ENCODE results near the gene FGF14.

Gene FGF14

GRCh38 chr13:102347490-102347889 is 54.4 kb downstream of the FGF14 start:
- Histone ChIP-seq H3K79me2 (ENCODE audit: control insufficient read depth, low read length) (no peaks in the 10 kb centered on the region), H3K27ac (ENCODE audit: low read depth, low read length) (no peak overlapping the region), H3K27me3 (ENCODE audit: control insufficient read depth, low read length) (no peaks in the 10 kb centered on the region), H3F3A (ENCODE audit: control insufficient read depth, insufficient read depth) (no peaks in the 10 kb centered on the region), H3K4me3 (ENCODE audit: low read length) (no peak overlapping the region), H4K20me1 (ENCODE audit: control insufficient read depth, insufficient read depth, low read depth, low read length) (no peaks in the 10 kb centered on the region), H3K9me2 (replicated peaks; ENCODE audit: control insufficient read depth, low read length) (no peaks in the 10 kb centered on the region), H3K4me1 (ENCODE audit: control insufficient read depth, low read length) (no peaks in the 10 kb centered on the region), H3K4me2 (ENCODE audit: low read length) (no peak overlapping the region), H3K9me3 (ENCODE audit: control insufficient read depth, insufficient read depth, low read length) (no peaks in the 10 kb centered on the region), H3K36me3 (ENCODE audit: control insufficient read depth, low read length) (no peaks in the 10 kb centered on the region)
- TF ChIP-seq, protein P1, sequence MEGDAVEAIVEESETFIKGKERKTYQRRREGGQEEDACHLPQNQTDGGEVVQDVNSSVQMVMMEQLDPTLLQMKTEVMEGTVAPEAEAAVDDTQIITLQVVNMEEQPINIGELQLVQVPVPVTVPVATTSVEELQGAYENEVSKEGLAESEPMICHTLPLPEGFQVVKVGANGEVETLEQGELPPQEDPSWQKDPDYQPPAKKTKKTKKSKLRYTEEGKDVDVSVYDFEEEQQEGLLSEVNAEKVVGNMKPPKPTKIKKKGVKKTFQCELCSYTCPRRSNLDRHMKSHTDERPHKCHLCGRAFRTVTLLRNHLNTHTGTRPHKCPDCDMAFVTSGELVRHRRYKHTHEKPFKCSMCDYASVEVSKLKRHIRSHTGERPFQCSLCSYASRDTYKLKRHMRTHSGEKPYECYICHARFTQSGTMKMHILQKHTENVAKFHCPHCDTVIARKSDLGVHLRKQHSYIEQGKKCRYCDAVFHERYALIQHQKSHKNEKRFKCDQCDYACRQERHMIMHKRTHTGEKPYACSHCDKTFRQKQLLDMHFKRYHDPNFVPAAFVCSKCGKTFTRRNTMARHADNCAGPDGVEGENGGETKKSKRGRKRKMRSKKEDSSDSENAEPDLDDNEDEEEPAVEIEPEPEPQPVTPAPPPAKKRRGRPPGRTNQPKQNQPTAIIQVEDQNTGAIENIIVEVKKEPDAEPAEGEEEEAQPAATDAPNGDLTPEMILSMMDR (IDR thresholded peaks at IDR 0.05; ENCODE audit: low read depth, low read length, poor library complexity, severe bottlenecking) = no peak
- TF ChIP-seq EZH2phosphoT487 (IDR thresholded peaks at IDR 0.05; ENCODE audit: borderline replicate concordance, low read length) = no peak

GRCh38 chr13:102346769-102347168 is 55.1 kb downstream of the FGF14 start:
- no peaks in the 10 kb centered on the region for H3K27me3 ChIP-seq (ENCODE audit: control insufficient read depth, low read length)
- no peaks in the 10 kb centered on the region for H3K79me2 ChIP-seq (ENCODE audit: control insufficient read depth, low read length)
- H3K4me3 ChIP-seq (ENCODE audit: low read length) = no peak overlapping the region
- H3K4me2 ChIP-seq (ENCODE audit: low read length) = no peak overlapping the region
- no peak for TF ChIP-seq EZH2phosphoT487 (IDR thresholded peaks at IDR 0.05; ENCODE audit: borderline replicate concordance, low read length)
- TF ChIP-seq, protein P1 (IDR thresholded peaks at IDR 0.05; ENCODE audit: low read depth, low read length, poor library complexity, severe bottlenecking) = no peak
- no peaks in the 10 kb centered on the region for H3F3A ChIP-seq (ENCODE audit: control insufficient read depth, insufficient read depth)
- H3K36me3 ChIP-seq (ENCODE audit: control insufficient read depth, low read length) = no peaks in the 10 kb centered on the region
- no peaks in the 10 kb centered on the region for H3K4me1 ChIP-seq (ENCODE audit: control insufficient read depth, low read length)
- H3K9me3 ChIP-seq (ENCODE audit: control insufficient read depth, insufficient read depth, low read length) = no peaks in the 10 kb centered on the region
- no peak overlapping the region for H3K27ac ChIP-seq (ENCODE audit: low read depth, low read length)
- H3K9me2 ChIP-seq (replicated peaks; ENCODE audit: control insufficient read depth, low read length) = no peaks in the 10 kb centered on the region
- H4K20me1 ChIP-seq (ENCODE audit: control insufficient read depth, insufficient read depth, low read depth, low read length) = no peaks in the 10 kb centered on the region

- no peak overlapping the region for H3K4me3 ChIP-seq (ENCODE audit: low read length)
- no peak for TF ChIP-seq EZH2phosphoT487 (IDR thresholded peaks at IDR 0.05; ENCODE audit: borderline replicate concordance, low read length)
- TF ChIP-seq, protein P1 (IDR thresholded peaks at IDR 0.05; ENCODE audit: low read depth, low read length, poor library complexity, severe bottlenecking) = no peak
- no peaks in the 10 kb centered on the region for H3K4me1 ChIP-seq (ENCODE audit: control insufficient read depth, low read length)
- no peak overlapping the region for H3K4me2 ChIP-seq (ENCODE audit: low read length)
- H3K27me3 ChIP-seq (ENCODE audit: control insufficient read depth, low read length) = no peaks in the 10 kb centered on the region
- no peaks in the 10 kb centered on the region for H3K9me3 ChIP-seq (ENCODE audit: control insufficient read depth, insufficient read depth, low read length)
- H3K36me3 ChIP-seq (ENCODE audit: control insufficient read depth, low read length) = no peaks in the 10 kb centered on the region
- H3K79me2 ChIP-seq (ENCODE audit: control insufficient read depth, low read length) = no peaks in the 10 kb centered on the region
- H3F3A ChIP-seq (ENCODE audit: control insufficient read depth, insufficient read depth) = no peaks in the 10 kb centered on the region
- H3K9me2 ChIP-seq (replicated peaks; ENCODE audit: control insufficient read depth, low read length) = no peaks in the 10 kb centered on the region
- no peak overlapping the region for H3K27ac ChIP-seq (ENCODE audit: low read depth, low read length)
- H4K20me1 ChIP-seq (ENCODE audit: control insufficient read depth, insufficient read depth, low read depth, low read length) = no peaks in the 10 kb centered on the region
These were observed 57.4 kb downstream of the FGF14 start for GRCh38 chr13:102344410-102344809.

All from DOHH2 (cell line).